BE2C (cell line): Measurements from ENCODE around the gene RPL13.

ENCODE experiments used
- DNase-seq: peaks from one replicate; pipeline ENCODE4 v3.0.0-alpha.2; 2020
- H3K27me3 ChIP-seq: fragments of 250-450 bp; sonication (Bioruptor Pico); 2 replicates; pipeline ENCODE4 v1.5.1; 2020; ENCODE audit warnings: mild to moderate bottlenecking
- H3K36me3 ChIP-seq: fragments of 250-450 bp; sonication (Bioruptor Pico); 2 replicates; pipeline ENCODE4 v1.5.1; 2020; ENCODE audit warnings: mild to moderate bottlenecking
- H3K4me1 ChIP-seq: fragments of 250-450 bp; sonication (Bioruptor Pico); 2 replicates; pipeline ENCODE4 v1.5.1; 2020
- H3K4me3 ChIP-seq: 2 replicates; pipeline ENCODE4 v1.5.1; 2011; ENCODE audit warnings: low read depth, low read length
- H3K9me3 ChIP-seq: fragments of 250-450 bp; sonication (Bioruptor Pico); 2 replicates; pipeline ENCODE4 v1.5.1; 2020
- TF ChIP-seq, protein P1 (sequence below): IDR thresholded peaks from 2 replicates; pipeline ENCODE4 v1.5.1; 2012; ENCODE audit warnings: mild to moderate bottlenecking, low read depth, low read length

Gene RPL13

DNA sequence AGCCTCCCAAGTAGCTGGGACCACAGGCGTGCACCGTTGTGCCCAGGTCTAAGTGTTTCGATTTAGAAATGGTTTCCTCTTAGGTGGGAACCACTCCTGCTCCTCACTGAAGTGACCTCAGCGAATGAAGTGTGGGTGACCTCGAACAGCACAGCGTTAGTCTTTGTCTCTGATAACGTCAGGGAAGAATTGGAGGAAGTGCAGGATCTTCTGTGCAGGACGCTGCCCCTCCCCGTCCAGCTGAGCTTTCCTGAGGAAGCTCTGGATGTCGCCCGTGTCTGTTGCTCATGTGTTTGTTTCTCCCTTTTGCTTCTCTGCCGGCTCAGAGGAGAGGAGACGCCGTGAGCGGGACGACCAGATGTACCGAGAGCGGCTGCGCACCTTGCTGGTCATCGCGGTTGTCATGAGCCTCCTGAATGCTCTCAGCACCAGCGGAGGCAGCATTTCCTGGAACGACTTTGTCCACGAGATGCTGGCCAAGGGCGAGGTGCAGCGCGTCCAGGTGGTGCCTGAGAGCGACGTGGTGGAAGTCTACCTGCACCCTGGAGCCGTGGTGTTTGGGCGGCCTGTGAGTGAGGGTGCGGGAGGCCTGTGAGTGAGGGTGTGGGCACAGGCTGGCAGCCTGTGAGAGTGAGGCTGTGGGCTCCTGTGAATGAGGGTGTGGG is 36.7 kb upstream of the RPL13 start:
- Histone ChIP-seq H3K36me3 (peaks cover 62% of the 10 kb centered on the region), H3K4me1 (no peaks in the 10 kb centered on the region), H3K4me3 (no peak overlapping the region), H3K9me3 (no peaks in the 10 kb centered on the region), H3K27me3 (no peaks in the 10 kb centered on the region)
- no peak for DNase-seq
- TF ChIP-seq, protein P1, sequence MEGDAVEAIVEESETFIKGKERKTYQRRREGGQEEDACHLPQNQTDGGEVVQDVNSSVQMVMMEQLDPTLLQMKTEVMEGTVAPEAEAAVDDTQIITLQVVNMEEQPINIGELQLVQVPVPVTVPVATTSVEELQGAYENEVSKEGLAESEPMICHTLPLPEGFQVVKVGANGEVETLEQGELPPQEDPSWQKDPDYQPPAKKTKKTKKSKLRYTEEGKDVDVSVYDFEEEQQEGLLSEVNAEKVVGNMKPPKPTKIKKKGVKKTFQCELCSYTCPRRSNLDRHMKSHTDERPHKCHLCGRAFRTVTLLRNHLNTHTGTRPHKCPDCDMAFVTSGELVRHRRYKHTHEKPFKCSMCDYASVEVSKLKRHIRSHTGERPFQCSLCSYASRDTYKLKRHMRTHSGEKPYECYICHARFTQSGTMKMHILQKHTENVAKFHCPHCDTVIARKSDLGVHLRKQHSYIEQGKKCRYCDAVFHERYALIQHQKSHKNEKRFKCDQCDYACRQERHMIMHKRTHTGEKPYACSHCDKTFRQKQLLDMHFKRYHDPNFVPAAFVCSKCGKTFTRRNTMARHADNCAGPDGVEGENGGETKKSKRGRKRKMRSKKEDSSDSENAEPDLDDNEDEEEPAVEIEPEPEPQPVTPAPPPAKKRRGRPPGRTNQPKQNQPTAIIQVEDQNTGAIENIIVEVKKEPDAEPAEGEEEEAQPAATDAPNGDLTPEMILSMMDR, result no peak

DNA sequence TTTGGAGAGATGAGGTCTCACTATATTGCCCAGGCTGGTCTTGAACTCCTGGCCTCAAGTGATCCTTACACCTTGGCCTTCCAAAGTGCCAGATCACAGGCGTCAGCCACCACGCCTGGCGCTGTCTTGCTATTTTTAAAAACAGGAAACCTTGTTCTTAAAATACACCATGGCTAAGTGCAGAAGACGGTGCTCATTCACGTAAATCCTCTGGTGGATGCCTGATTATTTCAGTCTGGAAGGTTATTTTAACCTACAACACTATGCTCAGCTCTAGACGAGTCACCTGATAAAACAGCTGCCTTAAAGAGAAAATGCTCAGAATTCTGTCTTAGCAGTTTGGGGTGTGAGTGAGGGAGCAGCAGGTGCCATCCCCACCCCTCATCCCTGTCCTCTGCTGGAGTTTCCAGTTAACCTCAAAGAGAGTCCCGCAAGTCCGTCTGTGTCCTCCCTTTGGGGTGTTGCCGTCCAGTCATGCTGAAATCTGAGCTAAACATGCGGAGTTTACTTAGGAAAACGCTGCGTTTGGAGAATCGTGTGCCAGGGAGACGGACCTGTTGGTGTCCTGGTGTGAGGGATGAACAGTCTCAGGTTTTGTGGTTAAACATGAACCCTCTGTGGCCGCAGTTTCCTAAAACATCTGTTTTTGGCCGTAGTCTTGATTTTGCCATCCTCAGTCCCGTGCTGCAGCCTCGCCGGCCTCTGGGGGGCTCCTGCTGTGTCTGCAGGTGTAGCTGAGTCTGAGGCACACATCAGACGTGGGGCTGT is 35.2 kb upstream of the RPL13 start:
- no peak for DNase-seq
- Histone ChIP-seq H3K9me3 (no peaks in the 10 kb centered on the region), H3K4me3 (no peak overlapping the region), H3K27me3 (no peaks in the 10 kb centered on the region), H3K36me3 (peaks cover 68% of the 10 kb centered on the region), H3K4me1 (no peaks in the 10 kb centered on the region)
- TF ChIP-seq, protein P1, result no peak

DNA sequence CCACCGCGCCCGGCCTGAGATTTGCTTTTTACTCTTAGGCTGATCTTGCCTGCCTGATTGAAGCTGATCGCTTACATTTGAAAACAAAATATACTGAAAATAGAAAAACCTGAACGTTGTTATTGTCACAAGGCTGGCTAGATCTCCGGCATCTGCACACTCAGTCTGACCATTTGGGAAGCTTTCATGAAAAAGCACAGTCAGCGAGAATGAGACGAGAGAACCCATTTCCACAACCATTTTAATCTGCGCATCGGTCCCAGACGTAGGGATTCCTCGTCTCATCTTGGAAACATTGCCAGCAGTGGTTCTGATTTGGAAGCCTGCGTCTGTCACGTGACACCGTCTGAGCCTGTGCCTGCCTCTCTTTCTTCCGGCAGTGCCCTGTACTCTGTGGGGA is 31.4 kb upstream of the RPL13 start:
- H3K4me3 ChIP-seq, result no peak overlapping the region
- H3K36me3 ChIP-seq, result peaks cover 61% of the 10 kb centered on the region
- H3K4me1 ChIP-seq, result no peaks in the 10 kb centered on the region
- H3K27me3 ChIP-seq, result no peaks in the 10 kb centered on the region
- H3K9me3 ChIP-seq, result no peaks in the 10 kb centered on the region
- TF ChIP-seq, protein P1, result no peak
- no peak for DNase-seq

DNA sequence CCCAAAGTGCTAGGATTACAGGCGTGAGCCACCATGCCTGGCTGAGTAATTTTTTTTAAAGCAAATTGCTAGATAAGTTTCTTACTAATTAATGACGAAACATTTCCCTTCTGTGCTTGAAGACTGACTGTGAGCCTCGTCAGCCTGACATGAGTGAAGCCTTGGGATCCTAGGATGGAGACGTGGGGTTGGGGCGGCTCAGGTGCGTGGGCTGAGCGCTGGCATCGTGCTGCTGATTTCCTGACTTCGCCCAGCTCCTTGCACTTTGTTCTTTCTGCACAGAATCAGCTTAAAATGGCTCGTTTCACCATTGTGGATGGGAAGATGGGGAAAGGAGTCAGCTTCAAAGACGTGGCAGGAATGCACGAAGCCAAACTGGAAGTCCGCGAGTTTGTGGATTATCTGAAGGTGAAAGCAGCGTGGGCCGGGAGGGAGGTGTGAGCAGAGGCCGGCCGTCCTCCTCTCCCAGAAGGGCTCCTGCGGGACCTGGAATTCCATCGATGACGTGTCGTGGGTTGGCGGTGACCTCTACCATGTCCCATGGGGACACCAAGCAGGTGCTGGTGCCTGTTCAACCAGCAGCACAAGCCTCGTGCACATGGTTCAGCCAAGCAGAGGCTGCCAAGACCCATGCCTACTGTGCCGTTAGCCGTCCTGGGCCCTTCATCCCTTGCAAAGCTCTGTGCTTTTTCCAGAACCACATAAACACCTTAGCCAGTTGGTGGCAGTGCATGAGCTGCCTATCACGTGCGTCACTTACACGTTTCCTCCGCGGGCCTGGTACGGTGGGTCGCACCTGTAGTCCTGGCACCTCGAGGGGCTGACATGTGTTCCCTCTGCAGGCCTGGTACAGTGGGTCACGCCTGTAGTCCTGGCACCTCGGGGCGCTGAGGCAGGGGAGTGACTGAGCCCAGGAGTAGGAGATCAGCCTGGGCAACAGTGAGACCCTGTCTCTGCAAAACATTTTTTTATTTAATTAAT is 29.8 kb upstream of the RPL13 start:
- H3K4me3 ChIP-seq, result no peak overlapping the region
- H3K4me1 ChIP-seq, result no peaks in the 10 kb centered on the region
- no peaks in the 10 kb centered on the region for H3K27me3 ChIP-seq
- H3K9me3 ChIP-seq, result no peaks in the 10 kb centered on the region
- peaks cover 61% of the 10 kb centered on the region for H3K36me3 ChIP-seq
- DNase-seq, result no peak
- TF ChIP-seq, protein P1, result no peak

DNA sequence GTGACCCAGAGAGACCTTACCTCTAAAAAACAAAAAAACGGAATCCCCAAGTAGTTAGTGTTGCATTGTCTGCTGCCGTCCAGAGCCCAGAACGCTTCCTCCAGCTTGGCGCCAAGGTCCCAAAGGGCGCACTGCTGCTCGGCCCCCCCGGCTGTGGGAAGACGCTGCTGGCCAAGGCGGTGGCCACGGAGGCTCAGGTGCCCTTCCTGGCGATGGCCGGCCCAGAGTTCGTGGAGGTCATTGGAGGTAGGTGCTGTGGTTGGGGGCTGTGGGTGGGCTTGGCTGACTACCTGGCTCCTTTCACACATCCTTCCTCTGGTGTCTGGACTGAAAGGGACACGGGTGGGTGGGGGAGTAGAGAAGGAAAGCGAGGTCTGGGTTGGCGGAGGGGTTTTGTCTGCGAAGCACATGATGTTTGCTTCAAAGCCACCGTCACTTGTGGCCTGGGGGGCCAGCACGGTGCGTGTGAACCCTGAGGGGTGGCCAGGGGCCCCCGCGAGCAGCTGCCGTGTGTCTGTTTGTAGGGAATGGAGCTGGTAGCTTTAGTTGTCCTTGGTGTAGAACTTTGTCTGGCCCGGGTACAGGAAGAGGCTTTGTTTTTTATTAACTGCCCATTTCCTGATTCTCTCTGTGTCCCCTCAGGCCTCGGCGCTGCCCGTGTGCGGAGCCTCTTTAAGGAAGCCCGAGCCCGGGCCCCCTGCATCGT is 28.5 kb upstream of the RPL13 start:
- no peak for DNase-seq
- no peaks in the 10 kb centered on the region for H3K9me3 ChIP-seq
- H3K4me3 ChIP-seq, result no peak overlapping the region
- H3K27me3 ChIP-seq, result no peaks in the 10 kb centered on the region
- TF ChIP-seq, protein P1, result no peak
- peaks cover 58% of the 10 kb centered on the region for H3K36me3 ChIP-seq
- no peaks in the 10 kb centered on the region for H3K4me1 ChIP-seq
